ENCODE results near the gene TEX53. TPM values are rescaled to one million over a fixed set of nuclear protein-coding genes. Genes with fewer than 3 reads are reported as not detected.

Gene TEX53
- total RNA-seq, 1 experiment from 2014 or later: not detected

- Mint-ChIP-seq H3K27me3 (ENCODE audit: low read depth) (peaks cover 17% of the 10 kb centered on the region), H3K4me1 (peaks cover 6% of the 10 kb centered on the region; the same call in 1 of the 2 replicates), H3K4me3 (no peak overlapping the region), H3K36me3 (no peaks in the 10 kb centered on the region), H3K9me3 (peaks cover 7% of the 10 kb centered on the region; the same call in 1 of the 2 replicates), H3K27ac (no peak overlapping the region)
- CTCF ChIA-PET: interaction anchor here (0.8 to 1.7 kb wide), 5 partner anchors 10 to 266 kb away, joined by 3 to 6 read pairs (median 3); no protein-coding TSS in a partner anchor
- ATAC-seq: no peak
- DNase-seq (ENCODE audit: low spot score): no peak
- TF ChIP-seq ZNF396 (CRISPR knock-in tag; IDR thresholded peaks at IDR 0.05; ENCODE audit: borderline replicate concordance) (no peak), CDX4 (CRISPR knock-in tag; IDR thresholded peaks at IDR 0.05; ENCODE audit: borderline replicate concordance) (no peak)
- POLR2A ChIA-PET: no interaction called here
Observed at GRCh38 chr9:114671605-114672004, 14.0 kb upstream of the TEX53 start.

GRCh38 chr9:114669961-114670360, 12.4 kb upstream of the TEX53 start:
- no peak overlapping the region for H3K4me3 Mint-ChIP-seq
- POLR2A ChIA-PET: interaction anchor here (0.6 kb wide), 1 partner anchor 339 kb away, joined by 3 read pairs; no protein-coding TSS in a partner anchor
- no peaks in the 10 kb centered on the region for H3K36me3 Mint-ChIP-seq
- H3K27me3 Mint-ChIP-seq (ENCODE audit: low read depth): peaks cover 11% of the 10 kb centered on the region
- H3K4me1 Mint-ChIP-seq: peaks cover 3% of the 10 kb centered on the region; the same call in 1 of the 2 replicates
- H3K9me3 Mint-ChIP-seq: peaks cover 7% of the 10 kb centered on the region; the same call in 1 of the 2 replicates
- no peak for ATAC-seq
- no peak overlapping the region for H3K27ac Mint-ChIP-seq
- DNase-seq (ENCODE audit: low spot score): no peak
- CTCF ChIA-PET: interaction anchor here (1.3 to 1.7 kb wide), 2 partner anchors 11 to 16 kb away, joined by 4 to 6 read pairs; no protein-coding TSS in a partner anchor
- TF ChIP-seq ETV6 (CRISPR knock-in tag; IDR thresholded peaks at IDR 0.05) (no peak), FOXP1 (CRISPR knock-in tag; IDR thresholded peaks at IDR 0.05; ENCODE audit: borderline replicate concordance) (no peak), FOXJ3 (CRISPR knock-in tag; IDR thresholded peaks at IDR 0.05; ENCODE audit: borderline replicate concordance) (no peak), SOX15 (CRISPR knock-in tag; IDR thresholded peaks at IDR 0.05) (no peak)

- Mint-ChIP-seq H3K27ac (no peak overlapping the region), H3K36me3 (no peaks in the 10 kb centered on the region), H3K4me1 (peaks cover 3% of the 10 kb centered on the region; the same call in 1 of the 2 replicates), H3K27me3 (ENCODE audit: low read depth) (peaks cover 8% of the 10 kb centered on the region), H3K9me3 (peaks cover 7% of the 10 kb centered on the region; the same call in 1 of the 2 replicates), H3K4me3 (no peak overlapping the region)
- no peak for DNase-seq (ENCODE audit: low spot score)
- ChIA-PET POLR2A (no interaction called here), CTCF (interaction anchor here (0.6 to 1.4 kb wide), 4 partner anchors 13 to 357 kb away, joined by 3 to 6 read pairs (median 6); no protein-coding TSS in a partner anchor)
- no peak for ATAC-seq
- TF ChIP-seq PRRX2 (CRISPR knock-in tag; IDR thresholded peaks at IDR 0.05): no peak
- TF ChIP-seq ZMAT4 (CRISPR knock-in tag; IDR thresholded peaks at IDR 0.05): no peak
- no peak for TF ChIP-seq JUN (CRISPR knock-in tag; IDR thresholded peaks at IDR 0.05)
- no peak for TF ChIP-seq ATF3 (CRISPR knock-in tag; conservative IDR thresholded peaks at IDR 0.05)
- TF ChIP-seq IRF1 (CRISPR knock-in tag; IDR thresholded peaks at IDR 0.05): no peak
- no peak for TF ChIP-seq ZNF396 (CRISPR knock-in tag; IDR thresholded peaks at IDR 0.05; ENCODE audit: borderline replicate concordance)
- no peak for TF ChIP-seq EMX1 (CRISPR knock-in tag; IDR thresholded peaks at IDR 0.05)
Observed at GRCh38 chr9:114668146-114668545, 10.5 kb upstream of the TEX53 start.

GRCh38 chr9:114666851-114667250, 9.2 kb upstream of the TEX53 start:
- DNase-seq (ENCODE audit: low spot score) (no peak), ATAC-seq (no peak)
- H3K36me3 Mint-ChIP-seq: no peaks in the 10 kb centered on the region
- H3K27me3 Mint-ChIP-seq (ENCODE audit: low read depth): peaks cover 8% of the 10 kb centered on the region
- no peak overlapping the region for H3K4me3 Mint-ChIP-seq
- H3K4me1 Mint-ChIP-seq: peaks cover 15% of the 10 kb centered on the region
- ChIA-PET POLR2A (no interaction called here), CTCF (interaction anchor here (0.7 to 1.4 kb wide), 2 partner anchors 9 to 207 kb away, joined by 3 to 4 read pairs; no protein-coding TSS in a partner anchor)
- peaks cover 7% of the 10 kb centered on the region; the same call in 1 of the 2 replicates for H3K9me3 Mint-ChIP-seq
- no peak overlapping the region for H3K27ac Mint-ChIP-seq
- no peak for TF ChIP-seq OVOL2 (CRISPR knock-in tag; IDR thresholded peaks at IDR 0.05; ENCODE audit: borderline replicate concordance)
- TF ChIP-seq NFE2L1 (CRISPR knock-in tag; IDR thresholded peaks at IDR 0.05): no peak
- TF ChIP-seq FOXP1 (CRISPR knock-in tag; IDR thresholded peaks at IDR 0.05; ENCODE audit: borderline replicate concordance): no peak
- TF ChIP-seq ZNF263 (CRISPR knock-in tag; IDR thresholded peaks at IDR 0.05; ENCODE audit: low read depth): no peak
- TF ChIP-seq HMGA2 (CRISPR knock-in tag; IDR thresholded peaks at IDR 0.05): no peak
- no peak for TF ChIP-seq ZBTB43 (CRISPR knock-in tag; IDR thresholded peaks at IDR 0.05)
- no peak for TF ChIP-seq SMAD4 (CRISPR knock-in tag; IDR thresholded peaks at IDR 0.05)
- TF ChIP-seq ZNF219 (CRISPR knock-in tag; IDR thresholded peaks at IDR 0.05; ENCODE audit: borderline replicate concordance): no peak
- TF ChIP-seq MLX (CRISPR knock-in tag; IDR thresholded peaks at IDR 0.05): no peak
- TF ChIP-seq ZNF532 (CRISPR knock-in tag; IDR thresholded peaks at IDR 0.05; ENCODE audit: borderline replicate concordance): no peak

Data from WTC11 (cell line).